HG03280 (cell line): Measurements from ENCODE around the gene MORN4.
"Not testable (repeated sequence)": the region's sequence is repeated elsewhere in the genome, so short reads cannot be mapped to it uniquely, and the experiment has no call there.

Experiments
- ATAC-seq: cut with Tn5 transposase; IDR thresholded peaks from one replicate; pipeline ENCODE4 v1.9.1; 2021; ENCODE audit warnings: mild to moderate bottlenecking, moderate library complexity; ENCODE audit not compliant: unreplicated experiment

MORN4 gene

DNA sequence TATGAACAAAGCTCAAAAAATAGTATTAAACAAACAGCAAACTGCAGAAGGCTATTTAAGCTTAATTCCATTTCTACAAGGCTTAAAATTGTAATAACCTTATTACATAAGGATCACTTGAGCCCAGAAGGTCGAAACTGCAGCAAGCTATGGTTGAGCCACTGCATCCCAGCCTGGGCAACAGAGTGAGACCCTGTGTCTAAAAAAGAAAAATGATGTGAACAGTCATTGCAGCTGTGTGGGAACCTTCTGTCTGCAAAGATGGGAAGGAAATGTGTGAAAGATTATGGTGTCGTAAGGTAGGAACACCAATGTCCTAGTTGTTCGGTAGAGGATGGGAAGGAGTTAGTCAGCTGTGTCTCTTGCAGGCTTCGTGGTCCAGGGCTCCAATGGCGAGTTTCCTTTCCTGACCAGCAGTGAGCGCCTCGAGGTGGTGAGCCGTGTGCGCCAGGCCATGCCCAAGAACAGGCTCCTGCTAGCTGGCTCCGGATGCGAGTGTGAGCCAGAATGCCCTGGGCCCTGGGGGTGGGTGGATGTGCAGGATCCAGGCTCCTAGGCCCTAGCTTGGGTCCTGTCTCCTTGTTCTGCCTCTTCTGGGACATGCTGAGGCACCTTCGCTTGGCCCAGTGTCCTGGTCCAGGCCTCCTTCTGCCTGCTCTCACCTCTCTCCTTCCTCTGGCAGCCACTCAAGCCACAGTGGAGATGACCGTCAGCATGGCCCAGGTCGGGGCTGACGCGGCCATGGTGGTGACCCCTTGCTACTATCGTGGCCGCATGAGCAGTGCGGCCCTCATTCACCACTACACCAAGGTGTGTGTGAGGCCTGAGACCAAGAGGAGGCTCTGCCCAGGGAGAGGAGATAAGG lies 34.7 kb downstream of the MORN4 start:
- no peak for ATAC-seq

DNA sequence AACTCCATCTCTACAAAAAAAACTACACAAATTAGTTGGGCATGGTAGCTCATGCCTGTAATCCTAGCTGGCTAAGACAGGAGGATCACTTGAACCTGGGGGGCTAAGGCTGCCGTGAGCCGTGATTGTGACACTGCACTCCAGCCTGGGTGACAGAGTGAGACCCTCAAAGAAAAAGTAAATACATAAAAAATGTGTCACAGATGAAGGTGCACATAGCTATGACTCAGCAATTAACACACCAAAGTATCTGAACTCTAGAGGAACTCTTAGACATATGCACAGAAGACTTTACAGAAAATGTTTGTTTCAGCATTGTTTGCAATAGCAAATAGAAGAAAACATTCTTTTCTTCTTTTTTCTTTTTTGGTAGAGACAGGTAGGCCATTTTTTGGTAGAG lies 35.5 kb downstream of the MORN4 start:
- ATAC-seq: no peak

DNA sequence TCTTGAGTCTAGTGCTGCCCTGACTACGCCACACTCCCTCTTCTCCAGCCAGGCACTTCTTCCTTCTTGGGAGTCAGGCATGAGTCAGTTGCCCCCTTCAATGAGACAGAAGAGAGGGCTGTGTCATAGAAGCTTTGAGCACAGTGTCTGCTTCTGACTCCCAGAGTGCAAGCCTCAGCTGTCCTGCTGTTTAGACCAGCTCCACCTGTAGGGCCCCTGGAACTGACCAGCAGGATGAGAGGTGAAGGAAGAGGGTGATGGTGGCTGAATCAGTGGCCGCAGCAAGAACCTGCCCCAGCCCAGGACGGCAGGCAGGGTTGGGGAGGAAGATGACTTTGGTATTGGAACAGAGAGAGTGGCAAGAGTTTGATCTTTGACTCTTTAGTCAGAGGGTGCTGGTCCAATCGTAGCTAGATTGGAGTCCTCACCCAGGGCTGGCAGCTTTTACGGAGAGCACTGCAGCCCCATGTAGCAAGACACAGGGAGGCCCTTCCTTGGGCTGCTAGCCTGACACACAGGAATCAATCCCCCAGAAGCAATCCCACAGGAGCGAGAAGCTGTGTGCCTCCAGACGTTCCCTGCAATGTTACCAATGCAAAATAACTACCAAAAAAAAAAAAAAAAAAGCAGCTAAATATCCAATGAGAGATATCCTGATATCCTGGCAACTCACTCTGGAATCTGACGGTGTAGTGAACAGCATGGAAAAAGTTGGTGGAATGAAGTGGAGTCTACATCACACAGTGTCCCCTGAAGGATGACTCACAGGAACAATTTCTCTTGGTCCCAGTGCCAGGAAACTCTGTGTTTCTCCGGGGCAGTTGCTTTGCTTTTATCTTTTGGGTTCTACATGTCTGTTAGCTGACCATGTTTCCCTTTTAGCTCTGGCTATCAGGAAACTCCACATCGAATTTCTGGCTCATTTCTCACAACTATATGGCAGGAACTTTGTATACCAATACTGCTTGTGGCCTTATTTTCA lies 36.9 kb downstream of the MORN4 start:
- ATAC-seq: no peak

DNA sequence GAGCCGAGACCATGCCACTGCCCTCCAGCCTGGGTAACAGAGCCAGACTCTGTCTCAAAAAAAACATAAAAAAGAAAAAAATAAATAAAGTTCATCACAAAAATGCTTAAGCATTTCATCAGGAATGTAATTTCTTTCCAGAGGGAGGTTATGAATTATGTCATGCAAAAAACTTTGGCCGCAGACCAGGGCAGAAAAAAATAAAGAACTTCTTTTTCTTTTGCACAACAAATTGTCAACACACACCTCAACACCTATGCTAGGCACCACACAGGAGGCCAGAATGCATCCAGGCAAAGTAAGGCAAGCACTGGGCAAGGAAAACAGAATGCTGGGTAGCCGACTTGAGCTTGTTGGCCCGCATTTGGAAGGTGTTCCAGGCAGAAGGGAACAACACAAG lies 39.9 kb downstream of the MORN4 start:
- ATAC-seq: no peak

DNA sequence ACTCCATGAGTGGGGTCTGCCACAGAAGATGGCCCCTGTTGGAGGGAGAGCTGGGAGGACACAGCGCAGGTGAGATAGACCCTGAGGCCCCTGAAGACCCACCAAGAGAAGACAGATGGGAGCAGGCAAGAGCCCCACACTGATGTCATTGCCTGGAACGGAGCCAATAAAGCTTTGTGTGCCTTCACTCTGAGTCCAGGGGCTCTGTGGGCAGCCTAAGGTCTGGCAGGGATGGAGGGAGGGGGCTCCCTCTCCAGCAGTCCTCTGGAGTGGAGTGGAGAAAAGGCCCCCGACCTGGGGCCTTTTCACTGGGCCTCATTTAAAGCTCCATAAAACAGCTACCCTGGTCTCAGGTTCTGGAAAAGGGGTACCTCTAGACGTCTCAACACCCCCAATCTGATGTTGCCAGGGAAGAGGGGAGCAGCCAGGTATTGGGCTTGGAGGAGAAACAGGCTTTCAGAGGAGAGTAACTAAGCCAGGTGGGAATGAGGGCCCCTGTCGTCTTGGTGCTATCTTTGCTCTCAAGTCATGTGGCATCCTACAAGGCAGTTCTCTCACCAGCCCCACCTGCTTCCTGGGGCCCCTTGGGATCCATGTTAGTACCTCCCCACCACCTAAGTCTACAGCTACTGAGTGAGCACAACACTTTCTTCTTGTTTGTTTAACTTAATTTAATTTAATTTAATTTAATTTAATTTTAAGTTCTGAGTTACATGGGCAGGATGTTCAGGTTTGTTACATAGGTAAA lies 42.4 kb downstream of the MORN4 start:
- ATAC-seq: no peak

DNA sequence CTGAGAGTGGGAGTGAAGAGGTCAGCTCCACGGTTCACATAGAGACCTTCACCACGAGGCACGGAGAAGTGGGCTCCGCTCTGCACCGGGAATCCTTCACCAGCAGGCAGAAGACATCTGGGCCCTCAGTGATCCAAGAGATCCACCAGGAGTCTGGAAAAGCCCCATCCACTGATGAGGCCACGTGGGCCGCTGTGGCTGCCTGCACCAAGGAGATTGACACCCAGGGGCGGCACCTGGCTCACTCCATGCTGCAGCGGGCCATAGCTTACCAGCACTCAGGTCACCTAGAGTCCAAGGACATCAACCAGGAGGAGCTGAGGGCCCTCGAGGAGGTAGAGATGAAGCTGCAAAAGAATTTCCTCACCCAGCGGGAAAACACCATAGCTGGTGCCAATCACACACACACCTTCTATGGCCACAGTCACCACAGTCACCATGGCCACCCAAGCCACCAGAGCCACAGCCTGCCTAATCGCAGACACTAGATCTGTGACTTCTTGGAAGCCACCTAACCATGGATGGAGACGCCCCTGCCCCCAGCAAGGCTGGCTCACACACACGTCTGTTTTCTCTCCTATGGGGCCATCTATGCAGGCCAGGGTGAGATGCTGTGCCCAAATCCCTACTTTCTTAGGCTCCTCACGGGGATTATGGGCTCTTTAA lies 43.1 kb downstream of the MORN4 start:
- no peak for ATAC-seq

DNA sequence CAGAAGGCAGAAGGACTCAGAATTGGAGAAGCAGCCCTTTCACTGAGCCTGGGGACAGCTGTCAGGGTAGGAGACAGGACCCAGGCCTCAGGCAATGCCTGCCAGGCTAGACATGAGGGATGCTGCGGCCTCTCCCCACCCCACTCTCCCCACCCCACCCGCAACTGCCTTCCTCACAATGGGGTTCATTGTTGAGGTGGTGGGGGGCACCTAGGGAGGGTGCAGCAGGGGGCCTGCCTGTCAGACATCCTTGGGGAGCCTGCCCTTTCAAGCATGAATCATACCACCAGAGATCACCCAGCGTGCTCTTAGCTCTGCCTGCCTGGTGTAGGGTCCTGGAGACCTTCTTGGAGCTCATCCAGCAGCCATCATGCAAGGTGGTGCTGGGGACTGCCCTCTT lies 43.8 kb downstream of the MORN4 start, which contains the start of gene C10orf62:
TSS of gene C10orf62 (plus strand) at position 243 of the 400 bp plus-strand sequence. CDS start 177 bp downstream, outside the sequence.
- ATAC-seq: no peak

DNA sequence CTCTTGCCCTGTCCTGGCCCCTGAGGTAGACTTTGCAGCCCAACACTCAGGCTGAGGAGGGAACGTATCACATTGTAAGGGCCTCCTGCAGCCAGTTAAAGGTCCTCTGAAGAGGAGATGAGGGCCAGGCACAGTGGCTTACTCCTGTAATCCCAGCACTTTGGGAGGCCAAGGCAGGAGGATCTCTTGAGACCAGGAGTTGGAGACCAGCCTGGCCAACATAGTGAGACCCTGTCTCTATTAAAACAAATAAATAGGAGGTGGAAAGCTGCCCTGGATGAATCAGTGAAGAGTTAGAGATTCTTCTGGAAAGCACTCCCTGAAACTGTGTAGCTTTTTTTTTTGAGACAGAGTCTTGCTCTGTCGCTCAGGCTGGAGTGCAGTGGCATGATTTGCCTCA lies 46.1 kb downstream of the MORN4 start:
- ATAC-seq: no peak

DNA sequence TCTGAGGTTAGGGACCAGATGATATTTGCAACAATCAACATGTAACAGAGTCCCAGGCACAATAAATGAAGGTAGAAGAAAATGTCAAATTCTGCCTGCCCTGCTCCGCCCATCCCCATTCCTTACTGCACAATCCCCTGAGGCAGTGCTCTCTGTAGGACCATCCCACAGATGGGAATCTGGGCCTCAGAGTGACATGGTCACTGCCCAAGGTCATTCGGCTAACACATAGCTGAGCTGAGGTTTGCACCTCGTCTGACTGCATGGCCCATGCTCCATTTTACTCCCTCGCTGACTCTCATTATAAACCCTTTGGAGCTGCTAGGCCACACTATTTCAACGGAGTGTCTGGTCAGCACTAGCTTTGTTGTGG lies 47.9 kb downstream of the MORN4 start:
- ATAC-seq: no peak

DNA sequence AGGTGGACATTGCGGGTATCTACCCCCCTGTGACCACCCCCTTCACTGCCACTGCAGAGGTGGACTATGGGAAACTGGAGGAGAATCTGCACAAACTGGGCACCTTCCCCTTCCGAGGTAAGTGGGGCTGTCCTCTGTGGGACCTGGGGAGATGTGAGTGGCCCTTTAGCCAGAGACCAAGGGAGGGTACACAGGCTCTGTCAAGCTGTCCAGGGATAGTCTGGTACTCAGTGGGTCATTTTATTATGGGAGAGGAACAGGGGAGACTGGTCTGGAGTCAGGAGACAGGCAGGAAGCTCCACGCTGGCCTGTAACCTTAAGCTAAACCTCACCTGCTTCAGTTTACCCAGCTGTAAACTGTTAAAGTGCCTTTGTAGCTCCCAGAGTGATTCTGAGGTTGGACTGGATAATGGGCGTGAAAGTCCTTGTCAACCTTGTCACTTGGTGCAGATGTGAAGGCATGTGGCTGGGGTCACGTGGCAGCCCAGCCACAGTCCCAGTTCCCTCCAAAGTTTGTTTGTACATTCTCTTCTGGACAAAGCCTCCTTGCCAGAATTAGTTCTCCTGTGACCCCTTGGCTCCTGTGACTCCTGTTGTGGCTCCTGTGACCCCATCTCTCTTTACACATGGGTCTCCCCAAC lies 48.4 kb downstream of the MORN4 start:
- no peak for ATAC-seq

DNA sequence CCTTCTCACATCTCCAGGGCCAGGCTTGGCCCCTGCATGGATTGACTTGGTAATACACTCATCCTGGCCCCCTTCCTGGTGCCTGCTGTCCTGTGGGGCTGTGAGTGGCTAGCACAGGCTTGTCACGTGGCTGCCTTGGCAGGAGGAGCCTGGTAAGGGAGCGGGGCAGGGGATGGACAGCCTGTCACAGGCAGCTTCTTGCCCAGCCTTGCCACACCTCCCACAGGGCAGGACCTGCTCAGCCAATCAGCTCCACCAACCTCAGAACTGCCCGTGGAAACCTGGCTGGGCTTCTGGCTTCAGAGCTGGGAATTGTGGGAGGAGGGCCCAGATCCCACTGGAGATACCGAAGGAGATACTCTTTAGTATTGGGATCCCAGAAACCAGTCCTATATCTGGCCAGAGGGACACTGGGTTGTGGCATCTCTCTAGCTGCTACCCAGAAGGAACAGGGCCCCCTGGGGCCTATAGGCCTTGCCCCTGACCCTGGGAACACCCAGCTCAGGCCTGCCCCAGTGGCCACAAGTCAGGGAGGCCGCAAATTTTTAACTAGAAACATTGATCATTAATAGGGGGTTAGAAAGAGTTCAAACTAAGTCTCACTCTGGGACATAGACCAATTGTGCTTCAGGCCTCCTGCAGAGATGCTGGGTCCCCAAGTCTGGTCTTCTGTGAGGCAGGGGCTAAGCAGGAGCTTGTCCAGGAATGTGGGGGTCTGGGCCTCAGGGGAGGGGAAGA lies 49.1 kb downstream of the MORN4 start, which contains the start of gene HOGA1:
TSS of gene HOGA1 (plus strand) at position 330 of the 738 bp plus-strand sequence. CDS start at position 645, 315 bp downstream.
- no peak for ATAC-seq

DNA sequence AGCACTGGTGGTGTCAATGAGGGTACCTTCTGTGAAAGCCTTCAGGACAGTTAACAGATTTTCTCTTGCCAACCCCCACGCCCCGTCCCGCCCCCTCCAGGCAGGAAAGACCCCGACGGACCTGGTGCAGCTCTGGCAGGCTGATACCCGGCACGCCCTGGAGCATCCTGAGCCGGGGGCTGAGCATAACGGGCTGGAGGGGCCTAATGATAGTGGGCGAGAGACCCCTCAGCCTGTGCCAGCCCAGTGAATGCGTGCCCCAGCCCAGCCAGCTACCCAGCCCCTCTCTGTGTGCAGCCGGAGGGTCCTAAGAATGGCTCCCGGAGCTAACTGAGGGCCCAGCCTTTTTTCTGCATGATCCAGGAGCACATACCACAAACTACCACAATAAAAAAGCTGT lies 49.8 kb downstream of the MORN4 start:
- no peak for ATAC-seq

DNA sequence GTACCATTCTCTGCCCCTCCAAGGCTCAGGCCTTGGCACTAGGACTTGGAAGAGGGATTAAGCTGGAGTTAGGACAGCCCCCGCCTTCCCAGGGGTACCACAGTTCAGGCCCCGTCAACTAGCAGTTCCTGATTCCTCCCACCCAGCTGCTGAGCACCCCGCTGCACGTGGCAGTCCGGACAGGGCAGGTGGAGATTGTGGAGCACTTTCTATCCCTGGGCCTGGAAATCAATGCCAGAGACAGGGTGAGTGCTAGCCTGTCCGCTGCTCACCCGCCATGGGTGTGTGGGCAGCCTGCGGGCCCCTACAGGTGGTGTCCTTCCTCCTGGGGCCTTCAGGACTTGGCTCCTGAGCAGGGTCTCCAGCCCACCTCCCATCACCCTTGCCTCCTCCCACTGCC lies 51.1 kb downstream of the MORN4 start:
- ATAC-seq: no peak

DNA sequence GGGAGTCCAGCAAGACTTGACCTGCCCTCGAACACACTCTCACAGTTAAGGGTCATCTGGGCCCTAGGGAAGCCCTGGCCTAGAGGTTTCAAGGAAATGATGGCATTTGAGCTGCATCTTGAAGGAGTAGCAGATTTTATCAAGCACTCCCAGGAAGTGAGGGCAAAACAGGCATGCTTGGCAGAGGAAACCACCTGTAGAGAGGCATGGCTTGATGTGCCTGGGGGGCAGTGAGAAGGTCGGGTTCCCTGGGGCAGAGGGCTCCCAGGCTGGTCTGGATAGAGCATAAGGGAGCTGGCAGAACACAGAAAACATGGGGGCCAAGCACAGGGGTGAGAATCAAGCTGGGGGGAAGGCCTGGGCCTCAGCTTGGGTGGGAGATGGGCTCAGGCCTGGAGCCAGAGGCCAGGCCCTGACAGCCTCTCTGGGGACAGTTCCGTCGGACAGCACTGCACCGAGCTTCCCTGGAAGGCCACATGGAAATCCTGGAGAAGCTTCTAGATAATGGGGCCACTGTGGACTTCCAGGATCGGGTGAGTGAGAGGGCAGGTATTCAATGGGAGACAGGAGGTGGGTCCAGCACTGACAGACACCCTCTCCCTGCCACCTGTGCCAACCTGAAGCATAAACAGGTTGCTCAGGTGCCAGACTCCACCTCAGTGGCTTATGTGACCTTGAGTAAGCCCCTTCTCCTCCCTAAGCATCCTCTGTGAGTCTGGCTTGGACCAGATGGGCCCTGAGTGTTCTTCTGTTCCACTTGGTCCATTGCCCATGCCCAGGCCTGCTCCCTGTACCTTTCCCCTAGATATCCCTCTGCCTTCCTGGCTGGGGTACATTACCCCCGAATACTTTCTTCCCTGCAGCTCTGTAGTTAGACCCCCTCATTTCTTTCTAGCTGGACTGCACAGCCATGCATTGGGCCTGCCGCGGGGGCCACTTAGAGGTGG lies 52.6 kb downstream of the MORN4 start:
- ATAC-seq: no peak

DNA sequence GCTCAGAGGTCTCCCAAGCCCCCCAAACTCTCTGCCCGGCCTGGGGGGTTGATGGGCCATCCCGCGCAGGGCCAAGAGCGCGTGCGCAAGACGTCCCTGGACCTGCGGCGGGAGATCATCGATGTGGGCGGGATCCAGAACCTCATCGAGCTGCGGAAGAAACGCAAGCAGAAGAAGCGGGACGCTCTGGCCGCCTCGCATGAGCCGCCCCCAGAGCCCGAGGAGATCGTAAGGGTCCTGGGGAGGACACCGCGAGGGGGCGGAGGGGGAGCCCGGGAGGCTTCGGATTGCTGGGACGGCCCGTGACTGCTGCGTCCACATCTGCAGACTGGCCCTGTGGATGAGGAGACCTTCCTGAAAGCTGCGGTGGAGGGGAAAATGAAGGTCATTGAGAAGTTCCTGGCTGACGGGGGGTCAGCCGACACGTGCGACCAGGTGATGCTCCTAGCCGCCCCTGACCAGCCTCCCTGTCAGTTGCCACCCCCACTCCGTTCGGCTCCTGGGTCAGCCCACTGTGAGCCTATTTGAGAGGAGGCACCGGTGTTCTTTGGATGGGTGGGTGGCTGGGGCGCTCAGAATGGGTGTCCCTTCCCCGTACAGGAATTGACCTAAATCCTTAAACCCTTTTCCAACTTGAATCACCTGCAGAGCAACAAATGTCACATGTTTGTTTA lies 55.0 kb downstream of the MORN4 start:
- ATAC-seq: no peak

DNA sequence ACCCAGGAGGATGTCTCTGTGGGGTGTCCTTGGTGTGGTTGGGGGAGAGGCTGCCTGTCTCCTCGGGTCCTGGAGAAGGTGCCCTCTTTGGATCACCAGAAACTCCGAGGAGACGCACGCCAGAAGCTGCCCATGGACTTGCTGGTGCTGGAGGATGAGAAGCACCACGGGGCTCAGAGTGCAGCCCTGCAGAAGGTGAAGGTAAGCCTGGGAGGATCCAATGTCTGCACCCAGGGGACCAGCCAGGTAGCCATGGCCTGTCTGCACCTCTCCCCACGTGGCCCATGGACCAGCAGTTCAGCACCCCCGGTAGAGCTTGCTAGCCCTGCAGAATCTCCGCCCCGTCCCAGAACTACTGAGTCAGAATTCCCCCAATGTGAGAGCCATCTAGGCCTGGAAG lies 55.6 kb downstream of the MORN4 start:
- no peak for ATAC-seq

DNA sequence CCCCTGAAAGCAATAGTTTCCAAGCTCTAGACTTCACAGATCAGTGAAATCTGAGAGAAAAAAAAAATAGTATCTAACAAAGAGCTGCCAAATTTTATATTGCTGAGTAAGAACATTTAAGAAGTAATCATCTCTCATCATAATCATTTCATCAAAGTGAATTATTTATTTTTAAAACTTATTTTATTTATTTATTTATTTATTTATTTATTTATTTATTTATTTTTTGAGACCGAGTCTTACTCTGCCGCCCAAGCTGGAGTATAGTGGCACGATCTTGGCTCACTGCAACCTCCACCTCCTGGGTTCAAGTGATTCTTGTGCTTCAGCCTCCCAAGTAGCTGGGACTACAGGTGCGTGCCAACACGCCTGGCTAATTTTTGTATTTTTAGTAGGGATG lies 56.8 kb downstream of the MORN4 start:
- ATAC-seq: not testable (repeated sequence)
